Measurements from ENCODE around the gene PCCA.

The PCCA gene

GRCh38 chr13:100179276-100179675 lies 90.4 kb downstream of the PCCA start:
- Mint-ChIP-seq H3K27ac (no peak overlapping the region), H3K4me3 (no peak overlapping the region), H3K4me1 (no peaks in the 10 kb centered on the region), H3K27me3 (no peaks in the 10 kb centered on the region), H3K36me3 (peaks cover 5% of the 10 kb centered on the region), H3K9me3 (peaks cover 3% of the 10 kb centered on the region)
- ATAC-seq: no peak

DNA sequence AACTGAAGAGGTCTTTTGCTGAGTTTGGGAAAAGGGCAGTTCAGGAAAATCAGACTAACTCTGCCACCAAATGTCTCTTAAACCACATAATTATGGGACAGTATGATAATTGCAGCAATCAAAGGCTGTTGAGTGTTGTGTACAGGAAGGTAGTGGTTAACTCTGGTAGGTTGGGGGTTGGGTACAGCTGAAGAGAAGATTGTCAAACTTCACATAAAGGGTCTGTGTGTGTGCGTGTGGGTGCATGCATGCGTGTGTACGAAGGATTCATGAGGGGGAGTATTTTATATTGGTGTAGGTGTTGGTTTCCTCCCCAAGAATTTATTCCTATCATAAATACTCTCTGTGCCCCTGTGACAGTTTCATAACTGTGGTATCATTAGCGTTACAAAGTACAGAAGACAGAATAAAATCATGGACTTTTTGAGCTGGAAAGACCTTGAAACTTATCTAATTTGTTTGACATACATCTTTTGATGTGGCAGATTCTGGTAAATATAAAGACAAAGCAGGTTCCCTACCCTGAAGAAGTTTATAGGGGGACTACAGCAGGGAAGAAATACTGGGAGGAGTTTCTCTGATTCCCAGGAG lies 94.1 kb downstream of the PCCA start:
- Mint-ChIP-seq H3K27me3 (no peaks in the 10 kb centered on the region), H3K4me3 (no peak overlapping the region), H3K27ac (no peak overlapping the region), H3K9me3 (peaks cover 3% of the 10 kb centered on the region), H3K4me1 (no peaks in the 10 kb centered on the region), H3K36me3 (peaks cover 5% of the 10 kb centered on the region)
- no peak for ATAC-seq

GRCh38 chr13:100184095-100184494 lies 95.2 kb downstream of the PCCA start:
- peaks cover 5% of the 10 kb centered on the region for H3K36me3 Mint-ChIP-seq
- peaks cover 3% of the 10 kb centered on the region for H3K9me3 Mint-ChIP-seq
- H3K27me3 Mint-ChIP-seq: no peaks in the 10 kb centered on the region
- no peak overlapping the region for H3K4me3 Mint-ChIP-seq
- no peak for ATAC-seq
- no peaks in the 10 kb centered on the region for H3K4me1 Mint-ChIP-seq
- no peak overlapping the region for H3K27ac Mint-ChIP-seq

- Mint-ChIP-seq H3K4me1 (no peaks in the 10 kb centered on the region), H3K36me3 (no peaks in the 10 kb centered on the region), H3K27me3 (no peaks in the 10 kb centered on the region), H3K9me3 (no peaks in the 10 kb centered on the region), H3K4me3 (no peak overlapping the region), H3K27ac (no peak overlapping the region)
- no peak for ATAC-seq
These were observed 106.7 kb downstream of the PCCA start for GRCh38 chr13:100195568-100195967.

DNA sequence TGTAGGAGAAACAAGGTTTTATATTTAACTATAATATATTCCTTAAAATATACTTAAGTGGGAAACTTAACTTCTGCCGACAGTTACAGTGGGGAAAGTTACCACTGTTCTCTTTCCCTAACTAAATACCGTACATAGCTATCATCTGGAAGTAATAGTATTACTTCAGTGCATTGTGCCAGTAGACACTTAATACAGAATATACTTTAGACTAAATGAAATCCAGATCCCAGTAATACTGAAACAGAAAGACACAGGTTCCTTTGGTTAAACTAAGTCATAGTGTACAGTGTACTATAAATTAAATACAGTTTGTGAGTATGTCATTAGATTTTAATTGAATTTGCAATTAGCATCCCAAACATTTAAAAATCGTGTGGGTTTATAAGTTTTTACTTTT lies 107.5 kb downstream of the PCCA start:
- Mint-ChIP-seq H3K27ac (no peak overlapping the region), H3K9me3 (no peaks in the 10 kb centered on the region)

DNA sequence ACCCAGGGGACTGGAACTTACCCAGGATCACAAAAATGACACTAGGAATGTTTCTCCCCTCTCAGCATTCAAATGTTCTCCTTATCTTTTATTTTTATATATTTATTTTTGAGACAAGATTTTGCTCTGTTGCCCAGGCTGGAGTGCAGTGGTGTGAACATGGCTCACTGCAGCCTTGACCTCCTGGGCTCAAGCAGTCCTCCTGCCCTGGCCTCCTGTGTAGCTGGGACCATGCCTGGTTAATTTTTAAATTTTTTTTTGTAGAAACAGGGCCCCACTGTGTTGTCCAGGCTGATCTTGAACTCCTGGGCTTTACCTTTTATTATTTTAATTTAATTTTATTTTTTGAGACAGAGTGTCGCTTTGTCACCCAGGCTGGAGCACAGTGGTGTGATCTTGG lies 108.2 kb downstream of the PCCA start:
- H3K36me3 Mint-ChIP-seq: no peaks in the 10 kb centered on the region
- no peaks in the 10 kb centered on the region for H3K4me1 Mint-ChIP-seq
- no peak overlapping the region for H3K27ac Mint-ChIP-seq
- no peaks in the 10 kb centered on the region for H3K27me3 Mint-ChIP-seq
- no peak overlapping the region for H3K4me3 Mint-ChIP-seq
- no peaks in the 10 kb centered on the region for H3K9me3 Mint-ChIP-seq
- ATAC-seq: no peak

More for the DNA sequence above, 107.5 kb downstream of the PCCA start:
- Mint-ChIP-seq H3K27me3 (no peaks in the 10 kb centered on the region), H3K4me1 (no peaks in the 10 kb centered on the region), H3K4me3 (no peak overlapping the region), H3K36me3 (no peaks in the 10 kb centered on the region)
- no peak for ATAC-seq

GRCh38 chr13:100197591-100198365 lies 108.9 kb downstream of the PCCA start:
- H3K27me3 Mint-ChIP-seq: no peaks in the 10 kb centered on the region
- H3K4me1 Mint-ChIP-seq: no peaks in the 10 kb centered on the region
- ATAC-seq: no peak
- no peak overlapping the region for H3K4me3 Mint-ChIP-seq
- no peaks in the 10 kb centered on the region for H3K36me3 Mint-ChIP-seq
- no peak overlapping the region for H3K27ac Mint-ChIP-seq
- no peaks in the 10 kb centered on the region for H3K9me3 Mint-ChIP-seq

DNA sequence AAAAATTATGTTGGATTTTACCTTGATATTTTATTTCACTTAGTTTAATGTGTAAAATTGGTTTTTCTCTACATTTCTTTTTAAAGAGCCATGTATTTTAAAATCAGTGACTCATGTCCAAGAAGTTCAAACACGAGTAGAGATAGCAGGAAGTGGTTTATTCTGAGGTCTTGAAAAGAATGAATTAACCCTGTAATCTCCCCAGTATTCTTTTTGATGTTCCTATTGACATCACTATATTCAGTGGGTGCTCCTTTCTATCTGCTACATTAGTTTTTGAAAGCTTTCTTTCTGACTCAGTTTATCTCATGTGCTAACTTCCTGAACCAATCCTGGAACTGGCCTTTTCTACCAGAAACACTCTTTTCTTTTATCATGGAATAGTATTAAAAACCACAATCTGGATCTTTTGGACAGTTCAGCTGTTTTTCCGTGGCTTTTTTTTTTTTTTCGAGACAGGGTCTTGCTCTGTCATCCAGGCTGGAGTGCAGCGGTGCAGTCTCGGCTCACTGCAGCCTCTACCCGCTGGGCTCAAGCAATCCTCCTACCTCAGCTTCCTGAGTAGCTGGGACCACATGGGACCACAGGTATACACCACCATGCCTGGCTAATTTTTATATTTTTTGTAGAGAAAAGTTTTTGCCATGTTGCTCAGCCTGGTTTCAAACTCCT lies 114.9 kb downstream of the PCCA start:
- H3K4me1 Mint-ChIP-seq: peaks cover 7% of the 10 kb centered on the region
- H3K4me3 Mint-ChIP-seq: no peak overlapping the region
- H3K9me3 Mint-ChIP-seq: no peaks in the 10 kb centered on the region
- no peak for ATAC-seq
- H3K27ac Mint-ChIP-seq: no peak overlapping the region
- H3K36me3 Mint-ChIP-seq: no peaks in the 10 kb centered on the region
- no peaks in the 10 kb centered on the region for H3K27me3 Mint-ChIP-seq

DNA sequence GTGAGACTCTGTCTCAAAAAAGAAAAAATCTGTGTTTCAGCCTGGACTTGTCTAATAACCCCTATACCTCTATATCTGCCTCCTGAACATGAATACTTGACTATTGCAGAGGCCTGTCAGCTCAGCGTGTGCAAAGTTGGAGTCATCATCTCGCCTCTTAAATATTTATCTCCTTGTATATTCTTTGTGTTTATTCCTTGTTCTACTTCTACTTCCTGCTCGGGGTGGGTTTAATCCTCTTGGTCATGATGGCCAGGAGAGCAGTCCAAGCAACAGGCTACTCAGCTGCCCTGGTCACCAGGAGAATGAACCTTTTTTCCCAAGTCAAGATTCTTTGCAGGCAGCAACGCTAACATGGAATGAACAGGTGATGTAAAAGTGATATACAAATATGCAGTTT lies 119.1 kb downstream of the PCCA start:
- H3K36me3 Mint-ChIP-seq: peaks cover 24% of the 10 kb centered on the region
- peaks cover 23% of the 10 kb centered on the region for H3K4me1 Mint-ChIP-seq
- no peak for ATAC-seq
- H3K27me3 Mint-ChIP-seq: no peaks in the 10 kb centered on the region
- no peak overlapping the region for H3K4me3 Mint-ChIP-seq
- H3K9me3 Mint-ChIP-seq: peaks cover 4% of the 10 kb centered on the region
- H3K27ac Mint-ChIP-seq: no peak overlapping the region

GRCh38 chr13:100208626-100209025 lies 119.7 kb downstream of the PCCA start:
- H3K9me3 Mint-ChIP-seq: peaks cover 6% of the 10 kb centered on the region
- no peak for ATAC-seq

GRCh38 chr13:100209857-100210825 lies 121.2 kb downstream of the PCCA start:
- peaks cover 16% of the 10 kb centered on the region for H3K4me1 Mint-ChIP-seq
- no peak for ATAC-seq
- no peak overlapping the region for H3K27ac Mint-ChIP-seq

More at GRCh38 chr13:100208626-100209025, 119.7 kb downstream of the PCCA start:
- no peak overlapping the region for H3K4me3 Mint-ChIP-seq
- H3K27me3 Mint-ChIP-seq: no peaks in the 10 kb centered on the region
- no peak overlapping the region for H3K27ac Mint-ChIP-seq
- H3K36me3 Mint-ChIP-seq: peaks cover 27% of the 10 kb centered on the region
- peaks cover 21% of the 10 kb centered on the region for H3K4me1 Mint-ChIP-seq

DNA sequence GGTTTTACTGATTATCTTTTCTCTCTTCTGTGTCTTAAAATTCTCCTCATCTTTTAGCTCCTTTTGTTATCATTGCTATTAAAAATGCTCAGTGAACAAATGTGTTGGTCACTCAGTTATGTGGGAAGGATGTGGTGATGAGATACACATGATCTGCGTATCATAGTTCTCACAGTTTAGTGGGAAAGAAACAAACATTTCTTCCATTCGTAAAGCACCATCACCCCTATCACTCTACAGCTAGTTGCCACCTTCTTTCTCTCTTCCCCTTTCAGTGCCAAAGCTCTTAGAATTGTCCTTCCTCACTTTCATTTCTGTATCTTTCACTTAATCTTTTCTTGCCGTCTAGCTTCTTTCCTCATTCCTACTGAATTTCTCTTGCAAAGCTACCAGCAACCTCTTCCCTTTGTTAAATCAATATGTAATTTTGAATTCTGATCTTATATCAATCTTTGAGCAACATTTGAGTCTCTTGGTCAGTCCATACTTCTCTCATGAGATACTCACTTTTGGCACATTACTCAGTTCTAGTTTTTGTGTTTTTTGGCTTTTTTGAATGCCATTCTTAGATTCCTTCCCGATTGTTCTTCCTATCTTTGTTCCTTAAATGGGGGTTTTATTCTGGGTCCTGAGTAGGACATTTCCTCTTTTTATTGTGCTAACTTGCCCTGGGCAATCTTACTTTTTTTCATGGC lies 122.3 kb downstream of the PCCA start:
- peaks cover 16% of the 10 kb centered on the region for H3K4me1 Mint-ChIP-seq
- H3K27me3 Mint-ChIP-seq: no peaks in the 10 kb centered on the region
- H3K36me3 Mint-ChIP-seq: peaks cover 41% of the 10 kb centered on the region
- no peak for ATAC-seq
- H3K4me3 Mint-ChIP-seq: no peak overlapping the region
- no peak overlapping the region for H3K27ac Mint-ChIP-seq
- peaks cover 6% of the 10 kb centered on the region for H3K9me3 Mint-ChIP-seq

More at GRCh38 chr13:100209857-100210825, 121.2 kb downstream of the PCCA start:
- H3K36me3 Mint-ChIP-seq: peaks cover 37% of the 10 kb centered on the region
- H3K4me3 Mint-ChIP-seq: no peak overlapping the region
- no peaks in the 10 kb centered on the region for H3K27me3 Mint-ChIP-seq
- H3K9me3 Mint-ChIP-seq: peaks cover 6% of the 10 kb centered on the region

GRCh38 chr13:100212904-100213553 lies 124.1 kb downstream of the PCCA start:
- Mint-ChIP-seq H3K36me3 (peaks cover 47% of the 10 kb centered on the region), H3K27ac (no peak overlapping the region), H3K4me3 (no peak overlapping the region), H3K4me1 (peaks cover 16% of the 10 kb centered on the region), H3K9me3 (peaks cover 6% of the 10 kb centered on the region), H3K27me3 (no peaks in the 10 kb centered on the region)
- ATAC-seq: no peak

- no peaks in the 10 kb centered on the region for H3K27me3 Mint-ChIP-seq
These were observed 124.7 kb downstream of the PCCA start for GRCh38 chr13:100213576-100213975.

More at GRCh38 chr13:100213576-100213975, 124.7 kb downstream of the PCCA start:
- no peak for ATAC-seq
- no peak overlapping the region for H3K27ac Mint-ChIP-seq
- H3K4me3 Mint-ChIP-seq: no peak overlapping the region
- H3K9me3 Mint-ChIP-seq: peaks cover 6% of the 10 kb centered on the region
- H3K4me1 Mint-ChIP-seq: peaks cover 16% of the 10 kb centered on the region
- H3K36me3 Mint-ChIP-seq: peaks cover 47% of the 10 kb centered on the region
